ENCODE results near the gene MACO1.
"Not testable (repeated sequence)": the region's sequence is repeated elsewhere in the genome, so short reads cannot be mapped to it uniquely, and the experiment has no call there.

Gene MACO1, protein sequence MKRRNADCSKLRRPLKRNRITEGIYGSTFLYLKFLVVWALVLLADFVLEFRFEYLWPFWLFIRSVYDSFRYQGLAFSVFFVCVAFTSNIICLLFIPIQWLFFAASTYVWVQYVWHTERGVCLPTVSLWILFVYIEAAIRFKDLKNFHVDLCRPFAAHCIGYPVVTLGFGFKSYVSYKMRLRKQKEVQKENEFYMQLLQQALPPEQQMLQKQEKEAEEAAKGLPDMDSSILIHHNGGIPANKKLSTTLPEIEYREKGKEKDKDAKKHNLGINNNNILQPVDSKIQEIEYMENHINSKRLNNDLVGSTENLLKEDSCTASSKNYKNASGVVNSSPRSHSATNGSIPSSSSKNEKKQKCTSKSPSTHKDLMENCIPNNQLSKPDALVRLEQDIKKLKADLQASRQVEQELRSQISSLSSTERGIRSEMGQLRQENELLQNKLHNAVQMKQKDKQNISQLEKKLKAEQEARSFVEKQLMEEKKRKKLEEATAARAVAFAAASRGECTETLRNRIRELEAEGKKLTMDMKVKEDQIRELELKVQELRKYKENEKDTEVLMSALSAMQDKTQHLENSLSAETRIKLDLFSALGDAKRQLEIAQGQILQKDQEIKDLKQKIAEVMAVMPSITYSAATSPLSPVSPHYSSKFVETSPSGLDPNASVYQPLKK

DNA sequence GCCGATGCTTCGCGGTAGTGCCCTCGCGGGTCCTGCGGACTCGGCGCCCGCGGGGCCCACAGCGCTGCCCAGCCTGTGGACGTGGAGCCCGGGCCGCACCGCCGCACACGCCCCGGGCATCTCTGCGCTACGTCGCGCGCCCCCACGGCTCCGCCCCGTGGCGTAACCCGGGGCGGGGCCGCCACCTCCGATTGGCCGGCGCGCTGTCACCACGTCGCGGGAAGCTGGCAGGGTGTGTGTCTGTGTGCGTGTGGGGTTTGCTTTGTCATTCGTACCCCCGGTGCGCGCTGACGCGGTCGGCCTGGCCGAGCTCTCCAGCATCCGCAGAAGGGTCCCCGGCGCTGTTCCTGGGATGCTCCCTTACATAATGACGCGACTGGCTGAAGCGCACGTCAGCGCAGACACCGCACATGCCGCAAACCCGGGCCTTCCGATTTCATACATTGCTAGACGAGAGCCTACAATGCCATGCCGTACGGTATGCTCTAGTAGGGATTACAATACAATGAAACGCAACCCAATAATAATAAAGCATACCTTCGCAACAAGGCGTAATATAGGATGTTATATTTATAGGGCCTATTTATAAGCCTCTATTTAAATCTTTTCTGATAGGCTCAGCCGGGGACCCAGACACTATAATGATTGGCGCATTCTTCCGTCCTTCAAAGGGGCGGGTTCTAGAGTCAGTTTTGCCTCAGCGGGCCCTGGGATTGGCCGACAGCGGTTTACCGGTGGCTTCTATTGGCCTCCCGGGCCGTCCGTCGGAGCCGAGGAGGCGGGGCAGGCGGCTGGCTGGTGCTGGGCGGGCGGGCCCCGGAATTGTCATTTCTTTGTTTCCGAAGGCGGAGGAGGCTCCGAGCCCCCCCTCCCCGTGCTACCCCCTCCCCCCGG lies at the start of gene MACO1:
TSS of gene MACO1 (plus strand) at position 825 of the 894 bp plus-strand sequence. CDS start 202 bp downstream, outside the sequence.
- H3K4me3 ChIP-seq (ENCODE audit: low read length), result peak within 1 kb of the TSS; percentile 78
- DNase-seq (ENCODE audit: low read depth), result peak; percentile 96
- TF ChIP-seq, protein P1, sequence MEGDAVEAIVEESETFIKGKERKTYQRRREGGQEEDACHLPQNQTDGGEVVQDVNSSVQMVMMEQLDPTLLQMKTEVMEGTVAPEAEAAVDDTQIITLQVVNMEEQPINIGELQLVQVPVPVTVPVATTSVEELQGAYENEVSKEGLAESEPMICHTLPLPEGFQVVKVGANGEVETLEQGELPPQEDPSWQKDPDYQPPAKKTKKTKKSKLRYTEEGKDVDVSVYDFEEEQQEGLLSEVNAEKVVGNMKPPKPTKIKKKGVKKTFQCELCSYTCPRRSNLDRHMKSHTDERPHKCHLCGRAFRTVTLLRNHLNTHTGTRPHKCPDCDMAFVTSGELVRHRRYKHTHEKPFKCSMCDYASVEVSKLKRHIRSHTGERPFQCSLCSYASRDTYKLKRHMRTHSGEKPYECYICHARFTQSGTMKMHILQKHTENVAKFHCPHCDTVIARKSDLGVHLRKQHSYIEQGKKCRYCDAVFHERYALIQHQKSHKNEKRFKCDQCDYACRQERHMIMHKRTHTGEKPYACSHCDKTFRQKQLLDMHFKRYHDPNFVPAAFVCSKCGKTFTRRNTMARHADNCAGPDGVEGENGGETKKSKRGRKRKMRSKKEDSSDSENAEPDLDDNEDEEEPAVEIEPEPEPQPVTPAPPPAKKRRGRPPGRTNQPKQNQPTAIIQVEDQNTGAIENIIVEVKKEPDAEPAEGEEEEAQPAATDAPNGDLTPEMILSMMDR (IDR thresholded peaks at IDR 0.05; ENCODE audit: insufficient read depth, low read depth, low read length, missing control alignments), result no peak

DNA sequence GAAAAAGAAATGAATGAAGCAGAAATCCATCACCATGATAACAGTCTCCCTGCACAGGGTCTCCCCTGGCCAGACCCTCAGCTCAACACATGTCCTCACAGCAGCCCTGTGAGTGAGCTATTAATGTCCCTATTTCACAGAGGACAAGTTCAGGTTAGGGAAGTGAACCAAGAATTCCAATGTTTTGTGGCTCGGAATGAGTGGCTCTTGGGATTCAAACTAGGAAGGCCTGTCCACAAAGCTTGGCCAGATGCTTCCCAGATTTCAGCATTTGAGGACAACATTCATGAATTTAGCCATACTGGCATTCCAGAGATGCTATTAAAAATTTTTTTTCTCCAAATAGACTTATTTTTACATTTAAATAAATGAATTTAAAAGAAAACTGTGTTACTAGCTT lies 48.2 kb upstream of the MACO1 start:
- H3K4me3 ChIP-seq (ENCODE audit: low read length); DNase-seq (ENCODE audit: low read depth): not testable (repeated sequence)

DNA sequence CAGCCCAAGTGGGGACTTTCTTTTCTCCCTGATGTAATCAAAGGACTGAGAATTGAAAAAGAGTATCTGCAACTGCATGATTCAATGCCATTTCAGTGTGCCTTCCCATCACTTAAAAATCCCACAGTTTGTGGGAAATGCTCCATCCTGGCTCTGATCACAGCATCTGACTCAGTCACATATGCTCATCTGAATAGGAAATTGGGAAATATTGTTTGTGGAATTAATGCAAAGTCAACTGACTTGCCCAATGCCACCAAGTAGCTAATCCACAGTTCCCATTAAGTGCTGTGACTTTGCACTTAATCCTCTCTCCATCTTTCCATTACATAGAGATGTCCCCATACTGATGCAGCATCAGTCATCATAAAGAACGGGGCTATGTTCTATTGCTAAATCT lies 47.6 kb upstream of the MACO1 start:
- DNase-seq (ENCODE audit: low read depth), result peak; percentile 46
- H3K4me3 ChIP-seq (ENCODE audit: low read length), result not testable (repeated sequence)

DNA sequence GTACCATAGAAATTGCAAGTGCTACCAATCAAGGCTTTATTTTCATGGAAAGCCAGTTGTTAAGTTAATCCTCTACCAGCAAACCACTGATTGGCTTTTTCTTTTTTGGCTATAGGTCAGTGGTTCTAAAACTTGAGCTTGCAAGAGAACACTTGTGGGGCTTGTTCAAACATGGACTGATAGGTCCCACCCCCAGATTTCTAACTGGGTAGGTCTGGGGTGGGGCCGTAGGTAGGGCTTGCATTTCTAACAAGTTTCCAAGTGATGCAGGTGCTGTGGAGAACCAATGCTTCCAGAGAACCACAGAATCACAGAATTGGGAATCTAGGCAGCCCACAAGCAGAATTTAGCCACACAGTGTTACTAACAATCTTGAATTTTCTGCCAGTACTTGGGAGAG lies 46.8 kb upstream of the MACO1 start:
- H3K4me3 ChIP-seq (ENCODE audit: low read length), result not testable (repeated sequence)

DNA sequence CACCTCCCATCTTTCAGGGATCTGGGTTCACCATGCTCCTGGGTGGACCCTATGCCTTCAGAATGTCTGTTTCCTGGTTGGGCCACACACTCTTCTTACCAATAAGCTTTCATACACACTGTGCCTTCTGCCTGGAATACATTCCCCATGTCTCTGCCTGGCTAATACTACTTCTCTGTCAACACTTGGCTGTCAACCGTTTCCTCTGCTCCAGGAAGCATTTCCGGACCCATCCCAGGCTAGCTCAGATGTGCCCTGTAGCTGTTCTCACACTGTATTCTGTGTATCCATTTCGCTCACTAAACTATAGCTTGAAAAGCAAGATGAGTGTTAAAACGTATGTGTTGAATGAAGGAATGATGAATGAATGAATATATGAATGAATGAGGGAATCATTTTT lies 43.6 kb upstream of the MACO1 start:
- not testable (repeated sequence) for H3K4me3 ChIP-seq (ENCODE audit: low read length)

More for the DNA sequence above, 46.8 kb upstream of the MACO1 start:
- DNase-seq (ENCODE audit: low read depth), result not testable (repeated sequence)

DNA sequence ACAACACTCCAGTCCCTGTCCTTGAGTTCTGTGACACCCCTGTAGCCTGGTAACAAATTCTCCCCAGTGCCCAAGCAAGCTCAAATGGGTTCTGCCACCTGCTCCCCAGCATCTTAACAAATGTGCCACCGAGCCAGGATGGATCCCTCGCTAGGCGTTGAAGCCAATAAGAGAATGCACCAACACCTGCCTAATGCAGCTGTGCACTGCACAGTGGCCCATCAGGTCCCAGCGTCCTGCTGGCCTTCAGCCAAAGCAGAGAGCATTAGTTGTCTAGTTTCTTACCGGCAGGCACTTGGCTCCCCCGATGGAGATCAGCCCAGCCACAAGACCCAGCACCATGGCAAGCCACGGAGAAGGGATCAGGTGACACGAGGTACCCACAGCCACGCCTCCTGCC lies 42.0 kb upstream of the MACO1 start:
- not testable (repeated sequence) for H3K4me3 ChIP-seq (ENCODE audit: low read length)

More for the DNA sequence above, 43.6 kb upstream of the MACO1 start:
- DNase-seq (ENCODE audit: low read depth), result not testable (repeated sequence)

DNA sequence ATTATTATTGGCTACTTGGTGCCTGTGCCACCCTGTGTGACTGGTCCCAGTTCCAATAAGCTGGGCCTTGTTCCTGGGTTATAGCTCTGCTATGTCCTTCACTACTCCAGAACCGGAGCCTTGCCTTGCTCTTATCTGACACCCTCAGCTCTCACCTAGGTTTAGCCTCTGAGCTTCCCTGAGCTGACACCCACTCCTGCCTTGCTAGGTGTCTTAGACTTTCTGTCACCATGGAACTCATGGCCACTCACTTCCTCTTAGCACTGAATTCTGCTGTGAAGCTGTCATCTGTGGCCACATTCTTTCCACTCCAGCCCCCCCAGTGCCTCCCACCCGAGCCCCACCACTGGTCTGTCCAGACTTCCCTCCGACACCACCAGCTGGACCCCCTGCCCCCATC lies 41.0 kb upstream of the MACO1 start:
- not testable (repeated sequence) for H3K4me3 ChIP-seq (ENCODE audit: low read length); DNase-seq (ENCODE audit: low read depth)

More for the DNA sequence above, 42.0 kb upstream of the MACO1 start:
- DNase-seq (ENCODE audit: low read depth), result not testable (repeated sequence)

DNA sequence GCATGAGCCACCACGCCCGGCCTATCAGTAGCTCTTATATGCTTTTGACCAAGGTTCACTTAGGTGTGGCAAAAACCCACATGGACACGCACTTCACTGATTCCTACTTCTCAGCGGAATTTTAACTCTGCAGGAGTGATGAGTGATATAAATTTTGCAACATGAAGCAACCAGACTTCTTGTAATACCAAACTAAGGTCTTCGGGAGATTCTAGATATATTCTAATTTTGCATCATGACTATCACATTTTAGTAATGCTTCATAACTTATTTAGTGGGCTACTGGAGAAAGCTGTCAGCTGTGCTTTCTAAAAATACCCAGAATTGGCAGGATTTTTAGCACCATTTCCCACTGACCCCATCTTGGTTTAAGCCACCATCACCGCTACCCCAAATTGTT lies 37.9 kb upstream of the MACO1 start:
- no peak overlapping the region for H3K4me3 ChIP-seq (ENCODE audit: low read length)
- no peak for DNase-seq (ENCODE audit: low read depth)
- TF ChIP-seq, protein P1 (IDR thresholded peaks at IDR 0.05; ENCODE audit: insufficient read depth, low read depth, low read length, missing control alignments), result no peak

DNA sequence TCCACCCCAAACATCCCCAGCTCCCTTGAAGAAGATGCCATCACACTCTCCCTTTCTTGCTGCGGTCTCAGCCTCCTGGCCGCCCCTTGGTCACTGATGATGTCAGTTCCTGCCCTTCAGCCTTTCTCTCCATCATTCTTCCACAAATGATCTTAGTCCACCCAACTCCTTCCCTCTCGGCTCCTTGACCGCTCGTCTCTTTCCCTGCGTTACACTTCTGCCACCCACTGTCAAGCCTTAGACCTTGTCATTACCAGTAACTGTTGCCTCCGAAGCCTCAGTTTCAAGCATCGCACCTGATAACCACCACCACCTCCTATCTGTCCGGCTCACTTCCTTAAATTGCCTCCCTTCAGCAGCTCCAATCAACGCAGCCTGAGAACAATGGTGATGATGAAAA lies 33.1 kb upstream of the MACO1 start:
- not testable (repeated sequence) for H3K4me3 ChIP-seq (ENCODE audit: low read length); DNase-seq (ENCODE audit: low read depth)

DNA sequence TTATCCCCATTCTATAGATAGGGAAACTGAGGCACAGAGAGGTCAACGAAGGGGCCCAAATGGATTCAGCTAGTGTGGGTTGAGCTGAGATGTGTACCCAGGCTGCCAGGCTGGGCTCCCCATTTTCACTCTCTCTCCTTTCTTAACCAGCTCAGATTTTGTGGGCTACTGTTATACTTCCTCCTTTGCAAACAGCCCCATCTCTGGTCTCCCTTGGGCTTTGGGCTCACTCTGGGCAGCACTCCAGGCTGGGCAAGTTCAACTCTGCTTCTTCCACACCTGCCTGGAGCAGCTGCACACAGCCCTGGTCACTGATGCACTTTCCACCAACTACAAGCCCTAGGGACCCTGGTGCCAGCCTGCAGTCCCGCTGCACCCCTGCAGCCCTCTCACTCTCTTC lies 32.6 kb upstream of the MACO1 start:
- H3K4me3 ChIP-seq (ENCODE audit: low read length); DNase-seq (ENCODE audit: low read depth): not testable (repeated sequence)
